ENCODE results near the gene CADM1.

- no peak for TF ChIP-seq NR3C1 (CRISPR knock-in tag; IDR thresholded peaks at IDR 0.05)
- TF ChIP-seq RNF2 (IDR thresholded peaks at IDR 0.05), result no peak
- TF ChIP-seq ZNF318 (IDR thresholded peaks at IDR 0.05; ENCODE audit: borderline replicate concordance in 1 of 2, low read depth in 1 of 2), result no peak
- no peak for TF ChIP-seq C11orf30 (IDR thresholded peaks at IDR 0.05; ENCODE audit: low read depth)
- no peak for TF ChIP-seq CHAMP1 (IDR thresholded peaks at IDR 0.05)
- no peak for TF ChIP-seq TEAD1 (CRISPR knock-in tag; IDR thresholded peaks at IDR 0.05)
- TF ChIP-seq TEAD2 (tag; IDR thresholded peaks at IDR 0.05), result no peak
- TF ChIP-seq MAZ (CRISPR knock-in tag; conservative IDR thresholded peaks at IDR 0.05 in 1 of 2, IDR thresholded peaks at IDR 0.05 in 1 of 2), result no peak
These were observed 200.2 kb downstream of the CADM1 start for GRCh38 chr11:115303929-115304531.

All from K562 (cell line).